Measurements from ENCODE around the gene NKAIN2.

DNA sequence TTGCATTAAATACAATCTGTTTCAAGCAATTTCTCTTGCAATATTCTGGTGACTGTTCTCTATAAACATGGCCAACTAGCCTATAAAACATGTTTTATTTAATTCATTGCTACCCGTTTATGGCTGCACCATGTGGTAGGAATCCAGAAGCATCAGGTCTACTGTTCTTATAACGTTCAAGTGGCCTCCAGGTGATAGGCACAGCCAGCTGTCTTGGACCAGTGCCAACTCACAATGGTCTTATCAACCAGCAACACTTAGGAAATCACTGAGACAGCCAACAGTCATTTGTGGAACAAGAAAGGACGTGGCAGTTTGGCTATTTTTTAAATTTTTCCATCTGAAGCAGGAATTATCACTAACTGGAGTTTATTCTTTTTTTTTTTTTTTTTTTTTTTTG is 193.6 kb downstream of the NKAIN2 start:
- TF ChIP-seq CTCF (IDR thresholded peaks at IDR 0.05) (no peak), POLR2A (IDR thresholded peaks at IDR 0.05) (no peak)

All from breast epithelium (tissue), 3 donors.